Tibial nerve (tissue), 4 donors: ENCODE data around the gene CCDC91. TPM values are rescaled to one million over a fixed set of nuclear protein-coding genes. Genes with fewer than 3 reads are reported as not detected.

Source experiments
- DNase-seq, 2 donors: peaks; one replicate each; pipeline ENCODE4 v3.0.0-alpha.2; 2019; ENCODE audit warnings: low spot score in 2 of 2
- H3K27ac ChIP-seq, 4 donors: fragments of 200-600 bp; sonication (generic) in 3 of 4; one replicate each; pipeline ENCODE4 v1.5.1; 2017 to 2019; ENCODE audit warnings: mild to moderate bottlenecking in 1 of 4
- H3K27me3 ChIP-seq, 2 donors: fragments of 200-600 bp; sonication (generic) in 1 of 2; one replicate each; pipeline versions ENCODE4 v1.5.1 to v1.6.0; 2017 to 2019
- H3K36me3 ChIP-seq, 3 donors: fragments of 200-600 bp; sonication (generic); one replicate each; pipeline ENCODE4 v1.5.1; 2018 to 2019
- H3K4me1 ChIP-seq, 4 donors: fragments of 200-600 bp; sonication (generic) in 3 of 4; one replicate each; pipeline ENCODE4 v1.5.1; 2017 to 2019
- H3K4me3 ChIP-seq, 4 donors: fragments of 200-600 bp; sonication (generic) in 3 of 4; one replicate each; pipeline ENCODE4 v1.5.1; 2017 to 2019; ENCODE audit warnings: mild to moderate bottlenecking in 1 of 4, moderate library complexity in 1 of 4
- H3K9me3 ChIP-seq, 4 donors: fragments of 200-600 bp; sonication (generic) in 3 of 4; one replicate each; pipeline ENCODE4 v1.5.1; 2017 to 2019
- CTCF ChIP-seq, 5 experiments: fragments of 200-600 bp in 3 of 5; fragments of 450-650 bp in 2 of 5; sonication (generic) in 3 of 5; IDR thresholded peaks; one replicate each; pipeline ENCODE4 v1.5.1; 2016 to 2019; ENCODE audit warnings: antibody characterized with exemption in 5 of 5, mild to moderate bottlenecking in 3 of 5, moderate library complexity in 2 of 5
- EP300 ChIP-seq, 2 donors: sonication (generic); formaldehyde crosslinking; IDR thresholded peaks; one replicate each; pipeline ENCODE4 v1.6.1; 2017; ENCODE audit warnings: antibody characterized with exemption in 2 of 2, mild to moderate bottlenecking in 1 of 2
- POLR2A ChIP-seq, 2 donors: fragments of 450-650 bp; IDR thresholded peaks; one replicate each; pipeline ENCODE4 v1.6.1; 2017; ENCODE audit warnings: antibody characterized with exemption in 2 of 2, mild to moderate bottlenecking in 2 of 2, moderate library complexity in 2 of 2
- WGBS, 2 donors: methylation state at CpG; one replicate each; pipeline ENCODE4 v1.1.5; 2018; 5-methylcytosine and 5-hydroxymethylcytosine counted together
- total RNA-seq, 4 donors: library from RNA; depleted of rRNA; stranded (reverse); fragments of >200 nt; gene quantifications; one replicate each; pipeline ENCODE4 v1.1.0, GENCODE V29; 2016

CCDC91 gene
- total RNA-seq, 4 donors from 2014 or later: 39.0 to 76.5 (median 44.0) TPM

DNA sequence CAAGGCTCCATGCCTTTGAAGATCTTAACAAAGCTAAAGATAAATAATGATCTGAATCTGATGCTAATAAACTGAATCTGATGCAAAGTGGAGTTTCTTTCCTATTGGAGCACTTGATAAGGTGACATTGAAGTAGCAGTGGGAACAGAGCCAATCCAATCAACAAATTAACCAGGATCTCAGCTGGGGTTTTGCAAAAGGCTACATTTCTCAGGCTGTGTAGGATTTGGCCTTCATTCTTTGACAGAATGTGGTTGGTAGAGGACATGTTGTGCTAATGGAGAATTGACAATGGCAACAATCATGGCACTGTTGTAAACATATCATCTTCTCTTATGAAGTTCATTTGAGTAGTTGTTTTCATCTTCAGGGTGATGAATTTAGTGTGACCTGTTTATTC, 164.9 kb downstream of the CCDC91 start:
- no peak overlapping the region for H3K4me3 ChIP-seq
- peaks cover 0 to 10% (median 2%) of the 10 kb centered on the region in 4 donors for H3K9me3 ChIP-seq
- TF ChIP-seq POLR2A (IDR thresholded peaks at IDR 0.05) (no peak), EP300 (IDR thresholded peaks at IDR 0.05) (no peak), CTCF (IDR thresholded peaks at IDR 0.05) (no peak)

GRCh38 chr12:28360253-28360652, 170.0 kb downstream of the CCDC91 start:
- H3K4me1 ChIP-seq: no peaks in the 10 kb centered on the region
- WGBS, 2 donors: 59 to 67% methylated on average over 2 of the region's 2 CpGs
- H3K9me3 ChIP-seq: no peaks in the 10 kb centered on the region
- H3K4me3 ChIP-seq: no peak overlapping the region
- H3K27ac ChIP-seq: no peak overlapping the region
- no peaks in the 10 kb centered on the region for H3K27me3 ChIP-seq
- no peak for DNase-seq
- H3K36me3 ChIP-seq: peaks cover 0 to 7% (median 4%) of the 10 kb centered on the region in 3 donors
- TF ChIP-seq CTCF (IDR thresholded peaks at IDR 0.05) (no peak), POLR2A (IDR thresholded peaks at IDR 0.05) (no peak), EP300 (IDR thresholded peaks at IDR 0.05) (no peak)

More for the DNA sequence above, 164.9 kb downstream of the CCDC91 start:
- H3K4me1 ChIP-seq: no peaks in the 10 kb centered on the region
- no peak overlapping the region for H3K27ac ChIP-seq
- DNase-seq: no peak
- peaks cover 0 to 24% (median 0%) of the 10 kb centered on the region in 3 donors for H3K36me3 ChIP-seq
- no peaks in the 10 kb centered on the region for H3K27me3 ChIP-seq

GRCh38 chr12:28367326-28367725, 177.1 kb downstream of the CCDC91 start:
- no peak for DNase-seq
- WGBS, 2 donors: 90 to 97% methylated on average over 1 of the region's 1 CpG
- H3K4me1 ChIP-seq: no peaks in the 10 kb centered on the region
- peaks cover 0 to 45% (median 8%) of the 10 kb centered on the region in 4 donors for H3K9me3 ChIP-seq
- H3K27ac ChIP-seq: no peak overlapping the region
- TF ChIP-seq POLR2A (IDR thresholded peaks at IDR 0.05) (no peak), EP300 (IDR thresholded peaks at IDR 0.05) (no peak), CTCF (IDR thresholded peaks at IDR 0.05) (no peak)
- no peaks in the 10 kb centered on the region for H3K27me3 ChIP-seq
- peaks cover 0 to 75% (median 4%) of the 10 kb centered on the region in 3 donors for H3K36me3 ChIP-seq
- no peak overlapping the region for H3K4me3 ChIP-seq

DNA sequence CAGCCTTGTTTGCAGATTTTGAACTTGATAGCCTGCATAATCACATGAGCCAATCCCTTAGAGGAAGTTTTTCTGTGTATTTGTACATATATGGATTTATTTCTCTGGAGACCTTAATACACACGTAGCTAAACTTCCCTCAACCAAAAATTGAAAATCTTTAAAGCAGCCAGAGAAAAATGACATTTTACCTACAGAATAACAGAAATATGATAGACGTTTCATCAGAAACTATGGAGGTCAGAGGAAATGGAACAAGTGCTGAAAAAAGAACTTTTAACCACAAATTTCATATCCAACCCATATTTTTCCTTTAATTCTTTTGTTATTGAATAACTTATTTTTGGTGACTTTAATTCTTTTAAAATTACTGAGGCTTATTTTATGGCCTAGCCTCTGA, 177.7 kb downstream of the CCDC91 start:
- Histone ChIP-seq H3K4me3 (no peak overlapping the region), H3K4me1 (no peaks in the 10 kb centered on the region), H3K36me3 (peaks cover 0 to 75% (median 4%) of the 10 kb centered on the region in 3 donors), H3K9me3 (peaks cover 0 to 51% (median 10%) of the 10 kb centered on the region in 4 donors), H3K27me3 (no peaks in the 10 kb centered on the region), H3K27ac (no peak overlapping the region)
- DNase-seq: no peak
- 97 to 100% methylated on average over 2 of the region's 2 CpGs for WGBS, 2 donors
- TF ChIP-seq CTCF (IDR thresholded peaks at IDR 0.05) (no peak), POLR2A (IDR thresholded peaks at IDR 0.05) (no peak), EP300 (IDR thresholded peaks at IDR 0.05) (no peak)

GRCh38 chr12:28369483-28369882, 179.2 kb downstream of the CCDC91 start:
- Histone ChIP-seq H3K27me3 (no peaks in the 10 kb centered on the region), H3K36me3 (peaks cover 0 to 69% (median 1%) of the 10 kb centered on the region in 3 donors), H3K4me1 (no peaks in the 10 kb centered on the region), H3K4me3 (no peak overlapping the region), H3K27ac (no peak overlapping the region), H3K9me3 (peaks cover 0 to 54% (median 10%) of the 10 kb centered on the region in 4 donors)
- TF ChIP-seq EP300 (IDR thresholded peaks at IDR 0.05) (no peak), CTCF (IDR thresholded peaks at IDR 0.05) (no peak), POLR2A (IDR thresholded peaks at IDR 0.05) (no peak)
- DNase-seq: no peak
- WGBS, 2 donors: 90 to 100% methylated on average over 2 of the region's 2 CpGs
